Sigmoid colon (tissue), 4 donors: ENCODE data around the gene ZNF764.

Source experiments
- EP300 ChIP-seq, 4 donors: sonication (generic); formaldehyde crosslinking; IDR thresholded peaks; one replicate each; pipeline ENCODE4 v1.6.1; 2017; ENCODE audit warnings: antibody characterized with exemption in 4 of 4
- POLR2A ChIP-seq, 2 donors: fragments of 450-650 bp; IDR thresholded peaks; one replicate each; pipeline ENCODE4 v1.6.1; 2016; ENCODE audit warnings: antibody characterized with exemption in 2 of 2, mild to moderate bottlenecking in 2 of 2, moderate library complexity in 2 of 2
- POLR2AphosphoS5 ChIP-seq, 4 donors: sonication (generic); formaldehyde crosslinking; IDR thresholded peaks; one replicate each; pipeline ENCODE4 v1.6.1; 2017; ENCODE audit warnings: antibody characterized with exemption in 4 of 4
- TF ChIP-seq, protein P1 (sequence below), 4 experiments: fragments of 450-650 bp in 3 of 4; fragments of 200-600 bp in 1 of 4; IDR thresholded peaks; one replicate each; pipeline ENCODE4 v1.5.1; 2016 to 2019; ENCODE audit warnings: antibody characterized with exemption in 4 of 4, mild to moderate bottlenecking in 3 of 4, moderate library complexity in 2 of 4

- no peak for TF ChIP-seq POLR2AphosphoS5 (IDR thresholded peaks at IDR 0.05)
- TF ChIP-seq, protein P1, sequence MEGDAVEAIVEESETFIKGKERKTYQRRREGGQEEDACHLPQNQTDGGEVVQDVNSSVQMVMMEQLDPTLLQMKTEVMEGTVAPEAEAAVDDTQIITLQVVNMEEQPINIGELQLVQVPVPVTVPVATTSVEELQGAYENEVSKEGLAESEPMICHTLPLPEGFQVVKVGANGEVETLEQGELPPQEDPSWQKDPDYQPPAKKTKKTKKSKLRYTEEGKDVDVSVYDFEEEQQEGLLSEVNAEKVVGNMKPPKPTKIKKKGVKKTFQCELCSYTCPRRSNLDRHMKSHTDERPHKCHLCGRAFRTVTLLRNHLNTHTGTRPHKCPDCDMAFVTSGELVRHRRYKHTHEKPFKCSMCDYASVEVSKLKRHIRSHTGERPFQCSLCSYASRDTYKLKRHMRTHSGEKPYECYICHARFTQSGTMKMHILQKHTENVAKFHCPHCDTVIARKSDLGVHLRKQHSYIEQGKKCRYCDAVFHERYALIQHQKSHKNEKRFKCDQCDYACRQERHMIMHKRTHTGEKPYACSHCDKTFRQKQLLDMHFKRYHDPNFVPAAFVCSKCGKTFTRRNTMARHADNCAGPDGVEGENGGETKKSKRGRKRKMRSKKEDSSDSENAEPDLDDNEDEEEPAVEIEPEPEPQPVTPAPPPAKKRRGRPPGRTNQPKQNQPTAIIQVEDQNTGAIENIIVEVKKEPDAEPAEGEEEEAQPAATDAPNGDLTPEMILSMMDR (IDR thresholded peaks at IDR 0.05), result no peak
- no peak for TF ChIP-seq POLR2A (IDR thresholded peaks at IDR 0.05)
- no peak for TF ChIP-seq EP300 (IDR thresholded peaks at IDR 0.05)
These were observed 42.0 kb upstream of the ZNF764 start for GRCh38 chr16:30600215-30600614.
